Lower leg skin (tissue), 4 donors: ENCODE measurements around the gene SLC43A2. TPM values are rescaled to one million over a fixed set of nuclear protein-coding genes. Genes with fewer than 3 reads are reported as not detected.
A peak's percentile ranks its signal among the peaks of the same experiment; 100 is the strongest.

Experiments used
- DNase-seq, 2 donors: peaks; one replicate each; pipeline ENCODE4 v3.0.0-alpha.2; 2019; ENCODE audit warnings: low spot score in 2 of 2
- H3K4me3 ChIP-seq: fragments of 200-600 bp; sonication (generic); 2 replicates; pipeline ENCODE4 v1.5.1; 2017; ENCODE audit warnings: mild to moderate bottlenecking, low read depth; ENCODE audit not compliant: poor library complexity, severe bottlenecking
- CTCF ChIP-seq, 3 donors: fragments of 450-650 bp; IDR thresholded peaks; one replicate each; pipeline ENCODE4 v1.5.1; 2016; ENCODE audit warnings: antibody characterized with exemption in 3 of 3, mild to moderate bottlenecking in 3 of 3, moderate library complexity in 2 of 3
- POLR2A ChIP-seq, 2 donors: fragments of 450-650 bp; IDR thresholded peaks; one replicate each; pipeline ENCODE4 v1.6.1; 2016 to 2017; ENCODE audit warnings: antibody characterized with exemption in 2 of 2, mild to moderate bottlenecking in 1 of 2, moderate library complexity in 1 of 2
- WGBS, 2 donors: methylation state at CpG; one replicate each; pipeline ENCODE4 v1.1.5; 2018; 5-methylcytosine and 5-hydroxymethylcytosine counted together
- intact Hi-C: fragments of 100-400 bp; cut with DNase I; formaldehyde crosslinking; loops from one replicate; pipeline ENCODE4 v1.15.0; 2023; ENCODE audit warnings: low total_unique reads
- total RNA-seq, 4 donors: library from RNA; depleted of rRNA; stranded (reverse); fragments of >200 nt; gene quantifications; one replicate each; pipeline ENCODE4 v1.1.0, GENCODE V29; 2016

Gene SLC43A2
- total RNA-seq, 4 donors from 2014 or later = 5.6 to 14.5 (median 9.6) TPM

GRCh38 chr17:1561420-1562175, 67.0 kb downstream of the SLC43A2 start:
- 7 to 8% methylated on average over 30 to 37 of the region's 47 CpGs for WGBS, 2 donors
- no peak for DNase-seq
- intact Hi-C loops = no loop called here
- H3K4me3 ChIP-seq = peak overlapping the region; percentile 76
- no peak for TF ChIP-seq CTCF (IDR thresholded peaks at IDR 0.05)
- TF ChIP-seq POLR2A (IDR thresholded peaks at IDR 0.05) = no peak

DNA sequence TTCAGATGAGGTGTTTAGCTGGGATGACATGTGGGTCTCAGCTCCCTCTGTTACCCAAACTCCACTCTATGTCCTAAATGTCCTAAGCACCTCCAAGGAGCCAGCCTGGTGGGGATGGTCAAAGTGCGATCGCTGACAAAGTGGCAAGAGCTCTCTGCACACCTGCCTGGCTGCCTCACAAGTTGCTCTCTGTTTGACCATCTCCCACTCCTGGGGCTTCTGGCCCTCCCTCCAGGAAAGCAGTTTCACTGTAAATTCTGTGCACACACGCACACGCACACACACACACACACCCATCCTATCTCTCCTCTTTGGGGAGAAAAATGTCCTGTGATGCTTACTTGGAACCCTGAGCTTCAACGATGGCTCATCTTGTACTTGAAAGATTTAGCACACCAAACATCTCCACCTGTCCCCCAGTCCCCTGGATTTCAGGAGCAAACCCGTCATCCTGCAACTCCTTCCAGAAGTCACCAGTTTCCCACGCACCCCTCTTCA, 67.7 kb downstream of the SLC43A2 start:
- intact Hi-C loops = no loop called here
- DNase-seq = no peak
- TF ChIP-seq CTCF (IDR thresholded peaks at IDR 0.05) = no peak
- TF ChIP-seq POLR2A (IDR thresholded peaks at IDR 0.05) = no peak
- no peak overlapping the region for H3K4me3 ChIP-seq
- WGBS, 2 donors = 72 to 78% methylated on average over 7 of the region's 7 CpGs

- no peak for DNase-seq
- WGBS, 2 donors = 53 to 66% methylated on average over 13 to 17 of the region's 22 CpGs
- H3K4me3 ChIP-seq = no peak overlapping the region
- TF ChIP-seq CTCF (IDR thresholded peaks at IDR 0.05) (no peak), POLR2A (IDR thresholded peaks at IDR 0.05) (no peak)
- intact Hi-C loops = no loop called here
Observed at GRCh38 chr17:1560101-1560857, 68.4 kb downstream of the SLC43A2 start.

- no peak overlapping the region for H3K4me3 ChIP-seq
- intact Hi-C loops = no loop called here
- DNase-seq = no peak
- WGBS, 2 donors = 84 to 89% methylated on average over 10 of the region's 10 CpGs
- TF ChIP-seq CTCF (IDR thresholded peaks at IDR 0.05) = no peak
- TF ChIP-seq POLR2A (IDR thresholded peaks at IDR 0.05) = no peak
Observed at GRCh38 chr17:1559047-1560043, 69.3 kb downstream of the SLC43A2 start.

GRCh38 chr17:1558401-1558800, 70.2 kb downstream of the SLC43A2 start:
- 61 to 65% methylated on average over 3 of the region's 3 CpGs for WGBS, 2 donors
- TF ChIP-seq POLR2A (IDR thresholded peaks at IDR 0.05) (no peak), CTCF (IDR thresholded peaks at IDR 0.05) (no peak)
- H3K4me3 ChIP-seq = no peak overlapping the region
- no peak for DNase-seq
- intact Hi-C loops = no loop called here
